ENCODE results near the gene BLOC1S4. TPM values are rescaled to one million over a fixed set of nuclear protein-coding genes. Genes with fewer than 3 reads are reported as not detected.

Gene BLOC1S4
- total and polyA plus RNA-seq, 2 experiments from 2014 or later = 22.7 to 27.3 TPM

DNA sequence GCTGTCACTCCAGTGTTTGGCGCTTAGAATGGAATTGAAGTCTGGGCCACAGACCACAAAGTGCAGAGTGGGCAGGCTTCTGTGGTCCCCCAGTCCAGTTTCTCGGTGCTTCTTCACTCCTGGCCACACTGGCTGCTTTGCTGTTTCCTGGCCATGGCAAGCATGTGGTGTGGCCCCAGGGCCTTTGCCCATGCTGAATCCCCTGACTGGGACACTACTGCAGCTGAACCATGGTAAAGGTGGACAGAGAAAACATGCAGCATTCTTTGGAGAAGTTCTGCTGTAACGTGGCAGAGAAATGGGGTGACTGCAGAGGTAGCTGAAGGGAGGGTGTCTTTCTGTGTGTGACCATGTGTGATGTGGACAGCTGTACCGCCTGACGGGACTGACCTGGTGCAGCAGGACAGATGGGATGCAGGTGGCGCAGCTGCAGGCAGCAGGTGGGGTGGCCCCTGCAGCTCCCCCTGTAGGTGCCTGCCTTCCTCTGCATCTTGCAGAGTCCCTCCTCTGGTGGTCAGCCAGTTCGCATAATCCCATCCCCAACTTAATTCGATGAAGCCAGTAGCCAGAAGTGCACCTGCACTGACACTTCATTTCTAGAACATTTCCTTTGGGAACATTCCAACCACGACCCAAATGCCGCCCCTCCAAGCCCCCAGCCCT, 35.5 kb upstream of the BLOC1S4 start:
- no peak overlapping the region for H3K27ac ChIP-seq
- no peak overlapping the region for H3K9ac ChIP-seq
- H4K20me1 ChIP-seq (ENCODE audit: insufficient read depth) = no peaks in the 10 kb centered on the region; the same call in 1 of the 2 replicates
- no peak overlapping the region for H3K4me3 ChIP-seq
- peaks cover 7% of the 10 kb centered on the region for H3K4me1 ChIP-seq (ENCODE audit: insufficient read depth)
- no peak overlapping the region for H3K4me2 ChIP-seq (ENCODE audit: unreplicated experiment)
- no peaks in the 10 kb centered on the region; the same call in 1 of the 2 replicates for H3F3A ChIP-seq (ENCODE audit: insufficient read depth)
- no peaks in the 10 kb centered on the region for H3K9me3 ChIP-seq (ENCODE audit: low read depth)
- WGBS, 2 experiments (ENCODE audit: low coverage in 1 of 2, low lambda C conversion rate in 2 of 2, missing lambda C conversion rate in 2 of 2) = 72 to 73% methylated on average over 10 of the region's 10 CpGs
- TF ChIP-seq EZH2phosphoT487 (IDR thresholded peaks at IDR 0.05; ENCODE audit: insufficient read depth, low read depth) = no peak
- no peak for TF ChIP-seq EZH2 (IDR thresholded peaks at IDR 0.05; ENCODE audit: insufficient read depth, poor library complexity, severe bottlenecking)
- H3K79me2 ChIP-seq (ENCODE audit: insufficient read depth) = peaks cover 24% of the 10 kb centered on the region
- in situ Hi-C loops (cut with MboI) = no loop called here
- no peaks in the 10 kb centered on the region for H3K9me2 ChIP-seq (ENCODE audit: insufficient read depth)
- no peaks in the 10 kb centered on the region for H3K27me3 ChIP-seq (replicated peaks; ENCODE audit: insufficient read depth)
- no peaks in the 10 kb centered on the region for H3K36me3 ChIP-seq (ENCODE audit: low read depth)
- no peak overlapping the region for H2AFZ ChIP-seq
- DNase-seq = no peak

DNA sequence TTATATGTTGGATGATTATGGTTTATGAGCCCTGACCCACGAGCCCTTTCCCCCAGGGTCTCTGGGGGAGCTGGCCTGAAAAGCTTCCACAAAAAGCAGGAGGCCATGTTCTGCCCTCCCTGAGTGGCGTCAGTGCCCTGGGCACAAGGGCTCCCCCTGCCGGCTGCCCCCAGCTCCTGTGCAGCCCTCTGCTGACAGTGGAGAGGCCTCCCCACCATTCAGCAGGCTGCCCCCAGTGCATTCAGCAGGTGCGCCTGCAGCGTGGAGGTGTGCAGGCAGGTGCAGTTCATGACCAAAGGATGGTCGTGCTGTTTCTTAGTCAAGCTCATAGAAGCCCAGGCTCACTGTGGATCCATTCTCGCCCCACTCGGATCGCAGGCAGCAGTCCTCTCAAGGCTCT, 34.8 kb upstream of the BLOC1S4 start:
- H4K20me1 ChIP-seq (ENCODE audit: insufficient read depth) = no peaks in the 10 kb centered on the region; the same call in 1 of the 2 replicates
- no peak for TF ChIP-seq EZH2 (IDR thresholded peaks at IDR 0.05; ENCODE audit: insufficient read depth, poor library complexity, severe bottlenecking)
- no peaks in the 10 kb centered on the region for H3K9me3 ChIP-seq (ENCODE audit: low read depth)
- DNase-seq = no peak
- H3K4me1 ChIP-seq (ENCODE audit: insufficient read depth) = 0 out of 2 replicates have a peak, but pooled peaks cover under 1% of the 10 kb centered on the region
- no peaks in the 10 kb centered on the region; the same call in 1 of the 2 replicates for H3F3A ChIP-seq (ENCODE audit: insufficient read depth)
- in situ Hi-C loops (cut with MboI) = no loop called here
- peaks cover 17% of the 10 kb centered on the region for H3K79me2 ChIP-seq (ENCODE audit: insufficient read depth)
- H3K27me3 ChIP-seq (replicated peaks; ENCODE audit: insufficient read depth) = no peaks in the 10 kb centered on the region
- WGBS, 2 experiments (ENCODE audit: low coverage in 1 of 2, low lambda C conversion rate in 2 of 2, missing lambda C conversion rate in 2 of 2) = 62 to 67% methylated on average over 9 of the region's 9 CpGs
- H3K4me2 ChIP-seq (ENCODE audit: unreplicated experiment) = no peak overlapping the region
- H3K9me2 ChIP-seq (ENCODE audit: insufficient read depth) = no peaks in the 10 kb centered on the region
- no peak overlapping the region for H3K27ac ChIP-seq
- no peak overlapping the region for H3K9ac ChIP-seq
- no peak overlapping the region for H2AFZ ChIP-seq
- H3K4me3 ChIP-seq = no peak overlapping the region
- H3K36me3 ChIP-seq (ENCODE audit: low read depth) = no peaks in the 10 kb centered on the region

DNA sequence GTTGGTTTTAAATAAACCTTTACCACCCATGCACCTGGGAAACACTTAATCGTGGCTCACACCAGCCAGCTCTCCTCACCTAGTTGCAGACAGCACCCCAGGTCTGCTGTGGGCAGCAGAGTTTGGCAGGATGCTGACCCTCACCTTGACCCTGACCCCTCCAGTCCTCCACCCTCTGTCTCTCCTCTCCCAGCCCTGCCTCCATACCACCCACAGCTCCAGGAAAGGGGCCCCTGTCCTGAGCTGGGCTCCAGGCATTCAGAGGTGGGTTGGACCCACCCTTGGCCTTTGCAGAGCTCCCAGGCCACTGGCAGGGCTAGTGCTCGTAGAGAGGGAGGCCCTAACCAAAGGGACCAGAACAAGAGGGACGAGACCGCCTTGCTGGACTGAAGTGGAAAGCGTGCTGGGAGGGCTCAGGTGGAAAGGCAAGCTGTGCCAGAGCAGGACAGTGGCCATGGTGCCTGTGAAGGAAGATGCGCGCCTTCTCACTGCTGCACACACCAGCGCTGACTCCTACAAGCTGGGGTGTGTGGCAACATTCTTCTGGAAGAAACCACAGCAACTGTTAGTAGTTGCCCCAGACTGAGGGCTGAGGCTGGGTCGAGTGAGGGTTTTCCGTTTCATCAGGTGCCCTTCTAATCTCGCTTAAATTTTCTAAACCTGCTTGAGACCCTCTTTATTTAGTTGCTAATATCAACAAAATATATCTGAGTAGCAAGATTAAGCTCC, 32.9 kb upstream of the BLOC1S4 start:
- no peaks in the 10 kb centered on the region for H3K36me3 ChIP-seq (ENCODE audit: low read depth)
- peaks cover under 1% of the 10 kb centered on the region; the same call in 1 of the 2 replicates for H3F3A ChIP-seq (ENCODE audit: insufficient read depth)
- H3K79me2 ChIP-seq (ENCODE audit: insufficient read depth) = no peaks in the 10 kb centered on the region
- H3K9me2 ChIP-seq (ENCODE audit: insufficient read depth) = no peaks in the 10 kb centered on the region
- no peak overlapping the region for H3K9ac ChIP-seq
- no peaks in the 10 kb centered on the region for H3K9me3 ChIP-seq (ENCODE audit: low read depth)
- H2AFZ ChIP-seq = no peak overlapping the region
- DNase-seq = no peak
- in situ Hi-C loops (cut with MboI) = no loop called here
- WGBS, 2 experiments (ENCODE audit: low coverage in 1 of 2, low lambda C conversion rate in 2 of 2, missing lambda C conversion rate in 2 of 2) = 79 to 83% methylated on average over 11 of the region's 11 CpGs
- H3K27ac ChIP-seq = no peak overlapping the region
- H3K4me2 ChIP-seq (ENCODE audit: unreplicated experiment) = no peak overlapping the region
- H3K27me3 ChIP-seq (replicated peaks; ENCODE audit: insufficient read depth) = no peaks in the 10 kb centered on the region
- H3K4me3 ChIP-seq = no peak overlapping the region
- no peaks in the 10 kb centered on the region for H3K4me1 ChIP-seq (ENCODE audit: insufficient read depth)
- H4K20me1 ChIP-seq (ENCODE audit: insufficient read depth) = no peaks in the 10 kb centered on the region
- TF ChIP-seq EZH2 (IDR thresholded peaks at IDR 0.05; ENCODE audit: insufficient read depth, poor library complexity, severe bottlenecking) (no peak), EZH2phosphoT487 (IDR thresholded peaks at IDR 0.05; ENCODE audit: insufficient read depth, low read depth) (no peak)

DNA sequence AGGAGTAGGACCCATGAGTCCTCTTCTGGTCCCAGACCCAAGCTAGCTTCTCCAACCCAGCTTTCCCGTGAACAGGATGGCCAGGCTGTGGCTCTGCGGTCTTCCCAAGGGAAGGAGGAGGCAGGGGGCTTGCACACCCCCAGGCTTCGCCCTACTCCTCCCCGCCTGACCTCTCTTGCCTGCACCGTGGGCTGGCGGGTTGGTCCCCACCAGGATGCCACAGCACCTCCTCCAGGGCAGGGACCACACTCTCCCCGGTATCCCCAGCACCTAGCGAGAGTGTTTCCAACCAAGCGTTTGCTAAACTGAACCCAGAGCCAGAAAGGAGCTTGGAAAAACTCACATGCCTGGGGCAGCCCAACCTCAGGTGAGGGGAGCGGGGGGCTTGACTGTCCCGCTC, 31.3 kb upstream of the BLOC1S4 start:
- peaks cover 9% of the 10 kb centered on the region for H3K4me1 ChIP-seq (ENCODE audit: insufficient read depth)
- no peak for DNase-seq
- 70 to 82% methylated on average over 11 of the region's 11 CpGs for WGBS, 2 experiments (ENCODE audit: low coverage in 1 of 2, low lambda C conversion rate in 2 of 2, missing lambda C conversion rate in 2 of 2)

More for the DNA sequence above, 31.3 kb upstream of the BLOC1S4 start:
- Histone ChIP-seq H3K36me3 (ENCODE audit: low read depth) (no peaks in the 10 kb centered on the region), H3K4me2 (ENCODE audit: unreplicated experiment) (no peak overlapping the region), H3K79me2 (ENCODE audit: insufficient read depth) (no peaks in the 10 kb centered on the region), H3K9ac (no peak overlapping the region), H2AFZ (no peak overlapping the region), H3K9me3 (ENCODE audit: low read depth) (no peaks in the 10 kb centered on the region), H3F3A (ENCODE audit: insufficient read depth) (peaks cover 9% of the 10 kb centered on the region), H3K4me3 (no peak overlapping the region), H4K20me1 (ENCODE audit: insufficient read depth) (no peaks in the 10 kb centered on the region), H3K27ac (no peak overlapping the region), H3K9me2 (ENCODE audit: insufficient read depth) (no peaks in the 10 kb centered on the region), H3K27me3 (replicated peaks; ENCODE audit: insufficient read depth) (no peaks in the 10 kb centered on the region)
- in situ Hi-C loops (cut with MboI) = no loop called here
- TF ChIP-seq EZH2phosphoT487 (IDR thresholded peaks at IDR 0.05; ENCODE audit: insufficient read depth, low read depth) (no peak), EZH2 (IDR thresholded peaks at IDR 0.05; ENCODE audit: insufficient read depth, poor library complexity, severe bottlenecking) (no peak)

All from GM23248 (cell line).